ENCODE measurements around the gene PTPRD.

The PTPRD gene

DNA sequence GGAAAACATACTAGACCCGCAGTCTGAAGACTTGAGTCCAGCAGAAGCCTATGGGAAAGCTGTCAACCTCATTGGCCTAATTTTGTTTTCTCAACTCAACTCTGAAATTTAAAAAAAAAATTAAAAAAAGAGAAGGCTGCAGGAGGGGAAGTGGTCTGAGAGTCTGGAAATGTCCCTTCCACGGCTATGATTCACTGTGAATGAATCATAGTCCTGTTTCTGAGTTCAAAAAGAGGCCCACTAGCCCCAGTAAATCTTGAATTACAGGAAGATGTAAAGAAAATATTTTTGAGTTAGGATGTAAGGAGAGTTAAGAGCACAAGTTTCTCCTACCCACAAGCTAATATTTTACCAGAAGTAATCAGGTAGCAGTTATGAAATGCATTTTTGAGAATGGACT is 2247.8 kb downstream of the PTPRD start:
- TF ChIP-seq SUZ12 (IDR thresholded peaks at IDR 0.05; ENCODE audit: extremely low read depth, insufficient read depth, insufficient read length) (no peak), ZNF274 (IDR thresholded peaks at IDR 0.05; ENCODE audit: low read depth, low read length) (no peak), YY1 (IDR thresholded peaks at IDR 0.05; ENCODE audit: insufficient read depth, insufficient read length) (no peak)
- no peaks in the 10 kb centered on the region for H3K27me3 ChIP-seq (ENCODE audit: insufficient read depth, insufficient read length)
- no peak for DNase-seq (ENCODE audit: low read depth, low spot score)
- no peaks in the 10 kb centered on the region for H3K9me3 ChIP-seq (ENCODE audit: insufficient read depth, low read length)
- no peaks in the 10 kb centered on the region for H3K36me3 ChIP-seq (ENCODE audit: insufficient read depth, insufficient read length, low read length)
- H3K9ac ChIP-seq (ENCODE audit: insufficient read length, low read depth) = no peak overlapping the region
- H3K4me1 ChIP-seq (ENCODE audit: insufficient read depth, insufficient read length) = no peaks in the 10 kb centered on the region
- no peak overlapping the region for H3K4me3 ChIP-seq (ENCODE audit: insufficient read length, low read depth)

DNA sequence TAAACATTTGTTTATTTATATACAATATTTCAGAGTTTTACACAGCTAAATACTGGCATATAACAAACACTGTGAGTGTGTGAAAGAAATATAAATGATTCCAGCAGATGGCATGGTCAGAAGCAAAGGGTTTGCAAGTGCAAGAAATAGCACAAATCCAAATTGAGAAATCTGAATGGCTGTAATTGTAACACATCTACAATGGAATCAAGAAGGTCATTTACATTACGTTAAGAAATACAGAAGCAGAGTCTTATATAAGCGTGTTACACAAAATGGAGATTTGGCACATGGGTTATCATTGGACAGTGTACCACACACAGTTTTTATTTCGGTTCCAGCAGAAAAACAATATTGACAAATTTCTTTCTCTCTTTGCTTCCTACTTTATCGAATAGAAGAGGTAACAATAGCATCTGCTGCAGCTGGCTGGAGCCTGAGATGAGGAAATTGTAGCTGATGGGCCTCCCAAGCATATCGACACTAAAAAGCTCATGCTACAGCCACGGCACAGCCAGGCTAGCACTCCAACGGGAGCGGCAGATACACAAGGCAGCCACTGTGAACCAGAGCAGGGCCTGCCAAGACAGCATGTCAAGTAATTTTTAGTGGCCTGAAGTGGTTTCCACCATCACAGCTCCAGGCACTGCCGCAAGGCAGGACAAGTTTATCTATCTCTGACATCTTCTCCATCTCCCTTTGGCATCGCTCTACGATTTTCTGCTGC is 2248.6 kb downstream of the PTPRD start:
- Histone ChIP-seq H3K36me3 (ENCODE audit: insufficient read depth, insufficient read length, low read length) (no peaks in the 10 kb centered on the region), H3K4me3 (ENCODE audit: insufficient read length, low read depth) (no peak overlapping the region), H3K4me1 (ENCODE audit: insufficient read depth, insufficient read length) (no peaks in the 10 kb centered on the region), H3K27me3 (ENCODE audit: insufficient read depth, insufficient read length) (no peaks in the 10 kb centered on the region), H3K9ac (ENCODE audit: insufficient read length, low read depth) (no peak overlapping the region), H3K9me3 (ENCODE audit: insufficient read depth, low read length) (no peaks in the 10 kb centered on the region)
- no peak for DNase-seq (ENCODE audit: low read depth, low spot score)
- TF ChIP-seq SUZ12 (IDR thresholded peaks at IDR 0.05; ENCODE audit: extremely low read depth, insufficient read depth, insufficient read length) = no peak
- TF ChIP-seq ZNF274 (IDR thresholded peaks at IDR 0.05; ENCODE audit: low read depth, low read length) = no peak
- TF ChIP-seq YY1 (IDR thresholded peaks at IDR 0.05; ENCODE audit: insufficient read depth, insufficient read length) = no peak

DNA sequence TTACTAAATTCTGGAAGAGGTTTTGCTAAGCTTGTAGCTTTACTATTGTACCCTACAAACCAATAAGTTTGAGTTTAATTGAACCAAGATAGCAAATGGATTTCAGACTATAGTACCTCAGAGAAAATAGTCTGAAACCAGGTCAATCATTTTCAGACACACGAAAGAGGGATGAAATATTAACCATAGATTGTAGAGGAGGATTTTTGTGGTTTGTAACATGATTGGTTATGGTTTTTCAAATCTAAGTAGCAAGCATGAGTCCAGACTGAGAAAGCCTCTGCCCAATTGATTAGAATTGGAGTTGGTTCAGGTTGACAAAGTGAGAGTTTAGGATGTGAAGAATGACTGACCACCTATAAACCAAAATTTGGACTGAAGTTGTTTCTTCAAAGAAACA is 2250.6 kb downstream of the PTPRD start:
- TF ChIP-seq SUZ12 (IDR thresholded peaks at IDR 0.05; ENCODE audit: extremely low read depth, insufficient read depth, insufficient read length) (no peak), ZNF274 (IDR thresholded peaks at IDR 0.05; ENCODE audit: low read depth, low read length) (no peak), YY1 (IDR thresholded peaks at IDR 0.05; ENCODE audit: insufficient read depth, insufficient read length) (no peak)
- no peak overlapping the region for H3K4me3 ChIP-seq (ENCODE audit: insufficient read length, low read depth)
- no peaks in the 10 kb centered on the region for H3K27me3 ChIP-seq (ENCODE audit: insufficient read depth, insufficient read length)
- H3K9ac ChIP-seq (ENCODE audit: insufficient read length, low read depth) = no peak overlapping the region
- H3K4me1 ChIP-seq (ENCODE audit: insufficient read depth, insufficient read length) = no peaks in the 10 kb centered on the region
- H3K9me3 ChIP-seq (ENCODE audit: insufficient read depth, low read length) = no peaks in the 10 kb centered on the region
- DNase-seq (ENCODE audit: low read depth, low spot score) = no peak
- H3K36me3 ChIP-seq (ENCODE audit: insufficient read depth, insufficient read length, low read length) = no peaks in the 10 kb centered on the region

DNA sequence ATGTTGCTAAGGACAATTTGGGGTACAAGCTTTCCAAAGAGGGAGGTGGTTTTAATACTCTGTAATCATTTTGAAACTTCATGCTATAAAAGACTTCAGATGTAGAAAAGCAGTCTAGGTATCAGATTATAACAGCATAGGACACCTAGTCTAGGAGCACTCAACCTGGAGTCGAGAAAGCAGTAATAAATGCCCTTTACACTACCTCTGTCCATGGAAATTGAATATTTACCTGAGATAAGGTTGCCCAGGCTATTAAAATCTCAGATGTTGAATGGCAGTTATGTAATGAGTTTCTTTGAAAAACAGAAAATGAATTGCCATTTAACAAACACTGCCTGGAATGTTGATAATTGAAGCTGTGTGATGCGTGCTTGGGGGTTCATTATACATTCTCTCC is 2251.4 kb downstream of the PTPRD start:
- Histone ChIP-seq H3K9me3 (ENCODE audit: insufficient read depth, low read length) (no peaks in the 10 kb centered on the region), H3K9ac (ENCODE audit: insufficient read length, low read depth) (no peak overlapping the region), H3K27me3 (ENCODE audit: insufficient read depth, insufficient read length) (no peaks in the 10 kb centered on the region), H3K4me3 (ENCODE audit: insufficient read length, low read depth) (no peak overlapping the region), H3K4me1 (ENCODE audit: insufficient read depth, insufficient read length) (no peaks in the 10 kb centered on the region), H3K36me3 (ENCODE audit: insufficient read depth, insufficient read length, low read length) (no peaks in the 10 kb centered on the region)
- TF ChIP-seq YY1 (IDR thresholded peaks at IDR 0.05; ENCODE audit: insufficient read depth, insufficient read length) (no peak), SUZ12 (IDR thresholded peaks at IDR 0.05; ENCODE audit: extremely low read depth, insufficient read depth, insufficient read length) (no peak), ZNF274 (IDR thresholded peaks at IDR 0.05; ENCODE audit: low read depth, low read length) (no peak)
- no peak for DNase-seq (ENCODE audit: low read depth, low spot score)

DNA sequence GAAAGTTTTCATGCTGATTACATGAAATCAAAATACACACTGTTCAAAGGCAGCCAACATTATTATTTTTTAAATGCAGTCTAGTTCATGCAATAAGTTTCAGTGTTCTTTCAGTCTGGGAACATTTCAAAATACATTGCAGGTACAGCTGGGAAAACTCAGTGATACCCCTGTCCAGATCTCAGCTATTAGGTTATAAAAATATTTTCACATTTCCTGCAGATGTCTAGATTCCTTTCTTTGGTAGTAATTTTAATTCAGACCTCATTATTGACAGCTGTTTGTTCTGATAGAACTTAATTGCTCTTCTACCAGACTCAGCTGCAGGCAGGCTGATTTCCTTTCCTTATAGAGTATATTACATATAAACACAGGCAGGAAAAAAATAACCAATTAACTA is 2256.4 kb downstream of the PTPRD start:
- Histone ChIP-seq H3K27me3 (ENCODE audit: insufficient read depth, insufficient read length) (no peaks in the 10 kb centered on the region), H3K4me1 (ENCODE audit: insufficient read depth, insufficient read length) (no peaks in the 10 kb centered on the region), H3K9ac (ENCODE audit: insufficient read length, low read depth) (no peak overlapping the region), H3K36me3 (ENCODE audit: insufficient read depth, insufficient read length, low read length) (no peaks in the 10 kb centered on the region), H3K9me3 (ENCODE audit: insufficient read depth, low read length) (no peaks in the 10 kb centered on the region), H3K4me3 (ENCODE audit: insufficient read length, low read depth) (no peak overlapping the region)
- DNase-seq (ENCODE audit: low read depth, low spot score) = no peak
- TF ChIP-seq YY1 (IDR thresholded peaks at IDR 0.05; ENCODE audit: insufficient read depth, insufficient read length) = no peak
- TF ChIP-seq SUZ12 (IDR thresholded peaks at IDR 0.05; ENCODE audit: extremely low read depth, insufficient read depth, insufficient read length) = no peak
- TF ChIP-seq ZNF274 (IDR thresholded peaks at IDR 0.05; ENCODE audit: low read depth, low read length) = no peak

DNA sequence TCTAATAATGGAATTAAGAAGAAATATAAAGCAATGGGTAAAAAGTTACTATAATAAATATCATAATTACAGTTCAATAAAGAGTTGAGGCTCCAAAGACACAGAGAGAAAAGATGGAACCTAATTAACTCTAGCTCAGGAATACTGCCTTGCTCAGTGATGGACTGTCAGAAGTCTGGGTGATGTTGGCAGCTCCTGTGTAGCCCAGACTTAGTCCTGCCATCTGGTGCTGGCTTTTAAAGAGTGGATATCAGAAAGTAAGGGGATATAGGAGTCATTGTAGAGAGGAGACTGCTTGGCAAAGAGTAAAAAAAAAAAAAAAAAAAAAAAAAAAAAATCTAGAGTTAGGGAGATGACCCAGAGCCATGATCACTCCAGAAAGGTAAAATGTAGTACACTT is 2261.4 kb downstream of the PTPRD start:
- TF ChIP-seq YY1 (IDR thresholded peaks at IDR 0.05; ENCODE audit: insufficient read depth, insufficient read length) (no peak), ZNF274 (IDR thresholded peaks at IDR 0.05; ENCODE audit: low read depth, low read length) (no peak), SUZ12 (IDR thresholded peaks at IDR 0.05; ENCODE audit: extremely low read depth, insufficient read depth, insufficient read length) (no peak)
- Histone ChIP-seq H3K4me3 (ENCODE audit: insufficient read length, low read depth) (no peak overlapping the region), H3K9ac (ENCODE audit: insufficient read length, low read depth) (no peak overlapping the region), H3K9me3 (ENCODE audit: insufficient read depth, low read length) (no peaks in the 10 kb centered on the region), H3K27me3 (ENCODE audit: insufficient read depth, insufficient read length) (no peaks in the 10 kb centered on the region), H3K36me3 (ENCODE audit: insufficient read depth, insufficient read length, low read length) (no peaks in the 10 kb centered on the region), H3K4me1 (ENCODE audit: insufficient read depth, insufficient read length) (no peaks in the 10 kb centered on the region)
- no peak for DNase-seq (ENCODE audit: low read depth, low spot score)

DNA sequence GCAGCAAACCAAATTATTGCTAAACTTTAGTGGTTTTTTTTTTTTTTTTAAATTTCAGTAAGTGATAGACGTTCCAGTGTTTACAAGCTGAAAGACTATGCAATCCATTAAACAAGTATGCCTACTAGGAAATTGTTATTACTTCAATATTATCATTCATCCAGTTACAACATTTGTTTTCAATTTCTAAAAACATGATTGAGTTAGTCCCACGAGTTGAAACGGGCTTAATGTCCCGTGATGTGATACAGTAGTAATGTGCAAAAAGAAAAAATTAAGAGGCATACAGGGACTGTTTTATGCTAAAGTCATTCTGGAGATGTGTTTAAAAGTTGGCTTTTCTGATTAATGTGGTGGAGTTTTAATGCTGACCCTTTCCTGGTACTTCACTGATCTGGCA is 2262.9 kb downstream of the PTPRD start:
- Histone ChIP-seq H3K9ac (ENCODE audit: insufficient read length, low read depth) (no peak overlapping the region), H3K9me3 (ENCODE audit: insufficient read depth, low read length) (no peaks in the 10 kb centered on the region), H3K4me3 (ENCODE audit: insufficient read length, low read depth) (no peak overlapping the region), H3K36me3 (ENCODE audit: insufficient read depth, insufficient read length, low read length) (no peaks in the 10 kb centered on the region), H3K4me1 (ENCODE audit: insufficient read depth, insufficient read length) (no peaks in the 10 kb centered on the region), H3K27me3 (ENCODE audit: insufficient read depth, insufficient read length) (no peaks in the 10 kb centered on the region)
- TF ChIP-seq SUZ12 (IDR thresholded peaks at IDR 0.05; ENCODE audit: extremely low read depth, insufficient read depth, insufficient read length) (no peak), YY1 (IDR thresholded peaks at IDR 0.05; ENCODE audit: insufficient read depth, insufficient read length) (no peak), ZNF274 (IDR thresholded peaks at IDR 0.05; ENCODE audit: low read depth, low read length) (no peak)
- DNase-seq (ENCODE audit: low read depth, low spot score) = no peak
